Testis (tissue), 3 donors: ENCODE measurements around the gene NXPH2. TPM values are rescaled to one million over a fixed set of nuclear protein-coding genes. Genes with fewer than 3 reads are reported as not detected.

Experiments
- DNase-seq: peaks from one replicate; pipeline ENCODE4 v3.0.0-alpha.2; 2019
- H3K27ac ChIP-seq, 2 donors: fragments of 200-600 bp; sonication (generic); one replicate each; pipeline ENCODE4 v1.5.1; 2019
- H3K27me3 ChIP-seq: fragments of 200-600 bp; sonication (generic); one replicate; pipeline ENCODE4 v1.5.1; 2019
- H3K36me3 ChIP-seq: fragments of 200-600 bp; sonication (generic); one replicate; pipeline ENCODE4 v1.5.1; 2017; ENCODE audit warnings: low read depth; ENCODE audit errors: missing control alignments
- H3K4me1 ChIP-seq: fragments of 200-600 bp; sonication (generic); one replicate; pipeline ENCODE4 v1.5.1; 2019
- H3K4me3 ChIP-seq, 2 donors: fragments of 200-600 bp; sonication (generic); one replicate each; pipeline ENCODE4 v1.5.1; 2017 to 2019
- H3K9me3 ChIP-seq: fragments of 200-600 bp; sonication (generic); one replicate; pipeline ENCODE4 v1.5.1; 2017
- POLR2A ChIP-seq: fragments of 450-650 bp; IDR thresholded peaks from one replicate; pipeline ENCODE4 v1.6.1; 2017; ENCODE audit warnings: antibody characterized with exemption, mild to moderate bottlenecking, moderate library complexity
- WGBS, 2 donors: methylation state at CpG; one replicate each; pipeline ENCODE4 v1.1.5; 2018; 5-methylcytosine and 5-hydroxymethylcytosine counted together
- intact Hi-C: fragments of 100-400 bp; cut with DNase I; formaldehyde crosslinking; loops from one replicate; pipeline ENCODE4 v1.15.1; 2023; ENCODE audit warnings: low total_unique reads
- polyA plus RNA-seq: library from polyadenylated mRNA; stranded (reverse); fragments of 350-450 nt; fragmentation: Illumina TruSeq; extraction: RNeasy Lipid Tissue Mini Kit (QIAGEN cat#74804); gene quantifications from one replicate; pipeline ENCODE4 v1.2.3, GENCODE V29; 2014; ENCODE audit warnings: low read depth, low replicate concordance; ENCODE audit not compliant: insufficient read depth
- total RNA-seq, 2 donors: library from RNA; depleted of rRNA; stranded (reverse); fragments of >200 nt; gene quantifications; one replicate each; pipeline ENCODE4 v1.2.3, GENCODE V29; 2016
- TF ChIP-seq, protein P1 (sequence below), 3 experiments: fragments of 450-650 bp in 2 of 3; fragments of 200-600 bp in 1 of 3; sonication (generic) in 1 of 3; IDR thresholded peaks; one replicate each; pipeline ENCODE4 v1.5.1; 2016 to 2019; ENCODE audit warnings: antibody characterized with exemption in 3 of 3, mild to moderate bottlenecking in 2 of 3, moderate library complexity in 1 of 3

The NXPH2 gene
- total and polyA plus RNA-seq, 3 donors from 2014 or later: 0.63 TPM; not detected in 2

DNA sequence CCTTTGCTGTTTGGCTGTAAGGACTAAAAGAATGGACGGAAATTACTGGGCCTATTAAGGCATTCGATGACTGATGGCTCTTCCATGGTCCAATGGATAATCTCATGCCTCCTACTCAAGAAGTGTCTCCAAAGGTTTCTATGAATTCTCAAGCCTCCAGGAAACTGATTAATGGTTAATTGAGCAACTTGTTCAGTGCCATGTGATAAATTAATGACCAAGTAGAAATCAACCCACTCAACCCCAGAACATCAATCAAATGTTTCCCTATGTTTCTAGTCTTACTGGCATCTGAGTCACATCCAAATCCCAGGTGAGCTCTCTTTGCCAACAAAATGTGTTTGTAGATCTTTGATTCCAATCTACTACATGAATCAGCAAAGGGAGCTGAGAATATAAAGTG, 103.6 kb downstream of the NXPH2 start:
- no peaks in the 10 kb centered on the region for H3K4me1 ChIP-seq
- H3K27me3 ChIP-seq: no peaks in the 10 kb centered on the region
- TF ChIP-seq, protein P1, sequence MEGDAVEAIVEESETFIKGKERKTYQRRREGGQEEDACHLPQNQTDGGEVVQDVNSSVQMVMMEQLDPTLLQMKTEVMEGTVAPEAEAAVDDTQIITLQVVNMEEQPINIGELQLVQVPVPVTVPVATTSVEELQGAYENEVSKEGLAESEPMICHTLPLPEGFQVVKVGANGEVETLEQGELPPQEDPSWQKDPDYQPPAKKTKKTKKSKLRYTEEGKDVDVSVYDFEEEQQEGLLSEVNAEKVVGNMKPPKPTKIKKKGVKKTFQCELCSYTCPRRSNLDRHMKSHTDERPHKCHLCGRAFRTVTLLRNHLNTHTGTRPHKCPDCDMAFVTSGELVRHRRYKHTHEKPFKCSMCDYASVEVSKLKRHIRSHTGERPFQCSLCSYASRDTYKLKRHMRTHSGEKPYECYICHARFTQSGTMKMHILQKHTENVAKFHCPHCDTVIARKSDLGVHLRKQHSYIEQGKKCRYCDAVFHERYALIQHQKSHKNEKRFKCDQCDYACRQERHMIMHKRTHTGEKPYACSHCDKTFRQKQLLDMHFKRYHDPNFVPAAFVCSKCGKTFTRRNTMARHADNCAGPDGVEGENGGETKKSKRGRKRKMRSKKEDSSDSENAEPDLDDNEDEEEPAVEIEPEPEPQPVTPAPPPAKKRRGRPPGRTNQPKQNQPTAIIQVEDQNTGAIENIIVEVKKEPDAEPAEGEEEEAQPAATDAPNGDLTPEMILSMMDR (IDR thresholded peaks at IDR 0.05): no peak
- TF ChIP-seq POLR2A: no peak
- no peak overlapping the region for H3K27ac ChIP-seq
- H3K4me3 ChIP-seq: no peak overlapping the region
- 80 to 83% methylated on average over 2 of the region's 2 CpGs for WGBS, 2 donors
- no peaks in the 10 kb centered on the region for H3K36me3 ChIP-seq
- H3K9me3 ChIP-seq: no peaks in the 10 kb centered on the region
- DNase-seq: no peak
- intact Hi-C loops: no loop called here

DNA sequence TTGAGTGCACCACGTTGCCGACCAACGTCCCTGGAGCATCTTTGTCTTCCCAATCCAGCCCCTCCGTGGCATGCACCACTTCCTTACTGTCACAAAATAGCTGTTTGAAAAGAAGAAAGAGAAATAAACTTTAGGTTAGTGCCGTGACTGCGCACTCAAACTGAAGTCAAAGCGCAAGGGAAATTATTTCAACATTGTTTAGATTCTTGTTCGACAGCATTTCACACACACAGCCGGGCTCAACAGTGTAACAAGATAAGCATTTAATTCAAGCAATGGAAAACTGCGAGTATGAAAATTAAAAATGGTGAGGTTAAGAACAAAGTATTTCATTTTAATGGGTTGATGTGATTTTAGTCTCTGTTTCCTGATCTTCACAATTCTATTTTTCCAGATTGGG, 108.6 kb downstream of the NXPH2 start:
- Histone ChIP-seq H3K4me3 (no peak overlapping the region), H3K9me3 (no peaks in the 10 kb centered on the region), H3K4me1 (no peaks in the 10 kb centered on the region), H3K27me3 (no peaks in the 10 kb centered on the region), H3K27ac (no peak overlapping the region), H3K36me3 (no peaks in the 10 kb centered on the region)
- WGBS, 2 donors: 62 to 63% methylated on average over 10 of the region's 10 CpGs
- no peak for DNase-seq
- intact Hi-C loops: no loop called here
- TF ChIP-seq, protein P1 (IDR thresholded peaks at IDR 0.05): no peak
- no peak for TF ChIP-seq POLR2A

DNA sequence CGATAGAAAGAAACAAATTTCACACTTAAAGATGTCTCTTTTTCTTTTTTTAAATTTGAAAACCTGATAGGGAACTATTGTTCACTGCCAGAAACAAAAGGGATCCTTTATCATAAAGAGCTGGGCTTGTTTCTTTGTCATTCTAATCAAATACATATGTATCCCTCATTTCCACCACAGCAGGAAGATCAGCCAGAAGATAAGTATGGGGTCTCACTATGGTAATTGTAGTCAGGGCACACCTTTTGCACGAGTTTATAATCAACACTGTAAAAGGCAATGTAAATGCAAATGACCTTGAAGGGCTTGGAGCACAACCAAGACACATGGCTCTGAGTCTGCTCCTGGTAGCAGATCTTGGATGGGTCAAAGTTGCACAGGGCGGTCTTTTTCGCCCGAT, 109.5 kb downstream of the NXPH2 start:
- WGBS, 2 donors: 59 to 60% methylated on average over 5 of the region's 5 CpGs

DNA sequence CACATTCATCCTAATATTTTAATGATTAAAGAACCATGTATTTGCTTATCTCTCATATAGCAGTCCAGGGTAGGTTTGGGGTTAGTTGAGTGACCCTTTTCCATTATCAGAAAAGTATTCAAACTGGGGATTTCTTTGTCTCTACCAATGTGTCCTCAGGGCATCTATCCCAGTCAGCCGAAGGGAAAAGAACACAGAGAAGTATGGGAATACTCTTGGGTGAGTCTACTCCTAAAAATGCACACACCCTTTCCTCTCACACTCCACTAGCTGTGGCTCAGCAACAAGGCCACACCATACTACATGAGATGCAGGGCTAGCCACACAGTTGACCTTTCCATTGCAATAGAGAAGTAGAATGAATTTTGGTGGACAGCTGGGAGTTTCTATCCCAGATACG, 114.3 kb downstream of the NXPH2 start:
- Histone ChIP-seq H3K9me3 (no peaks in the 10 kb centered on the region), H3K27me3 (no peaks in the 10 kb centered on the region), H3K36me3 (no peaks in the 10 kb centered on the region), H3K4me3 (no peak overlapping the region), H3K4me1 (no peaks in the 10 kb centered on the region), H3K27ac (no peak overlapping the region)
- 74 to 83% methylated on average over 2 of the region's 2 CpGs for WGBS, 2 donors
- no peak for DNase-seq
- TF ChIP-seq, protein P1 (IDR thresholded peaks at IDR 0.05): no peak
- TF ChIP-seq POLR2A: no peak
- intact Hi-C loops: no loop called here

More for the DNA sequence above, 109.5 kb downstream of the NXPH2 start:
- Histone ChIP-seq H3K4me3 (no peak overlapping the region), H3K4me1 (no peaks in the 10 kb centered on the region), H3K9me3 (no peaks in the 10 kb centered on the region), H3K36me3 (no peaks in the 10 kb centered on the region), H3K27ac (no peak overlapping the region), H3K27me3 (no peaks in the 10 kb centered on the region)
- DNase-seq: no peak
- intact Hi-C loops: no loop called here
- TF ChIP-seq, protein P1 (IDR thresholded peaks at IDR 0.05): no peak
- TF ChIP-seq POLR2A: no peak

DNA sequence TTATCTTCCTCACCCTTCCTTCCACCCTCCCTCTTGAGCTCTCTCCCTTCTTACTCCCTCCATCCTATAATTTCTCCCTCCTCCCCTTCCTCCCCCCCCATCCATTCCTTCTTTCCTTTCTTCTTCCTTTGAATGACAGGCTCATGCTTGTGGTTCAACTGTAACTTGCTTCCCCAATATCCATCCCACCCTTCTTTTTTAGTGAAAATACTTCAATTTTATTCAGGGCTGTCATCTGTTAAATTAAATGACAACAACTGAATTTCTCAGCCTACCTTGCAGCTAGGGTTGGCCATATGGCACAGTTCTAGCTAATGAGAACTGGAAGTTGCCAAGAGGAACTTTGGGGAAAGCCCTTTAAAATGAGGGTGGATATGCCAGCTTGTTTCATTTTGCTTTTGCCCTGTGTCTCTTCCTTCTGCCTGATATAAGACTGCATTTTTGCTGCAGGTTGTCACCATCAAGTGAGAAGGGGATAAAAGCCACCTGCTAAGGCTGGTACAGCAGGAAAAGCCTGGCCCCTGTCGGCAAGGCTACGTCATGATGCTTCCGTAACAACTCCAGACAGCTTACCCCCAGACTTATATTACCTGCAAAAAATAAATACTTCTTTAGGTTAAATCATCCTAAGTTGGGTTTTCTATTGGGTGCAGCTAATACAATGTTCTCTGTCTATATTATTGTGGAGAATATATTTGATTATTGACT, 121.8 kb downstream of the NXPH2 start:
- no peak overlapping the region for H3K27ac ChIP-seq
- H3K36me3 ChIP-seq: no peaks in the 10 kb centered on the region
- H3K4me1 ChIP-seq: no peaks in the 10 kb centered on the region
- no peak for DNase-seq
- 93 to 94% methylated on average over 3 of the region's 3 CpGs for WGBS, 2 donors
- H3K27me3 ChIP-seq: no peaks in the 10 kb centered on the region
- no peak overlapping the region for H3K4me3 ChIP-seq
- TF ChIP-seq POLR2A: no peak
- TF ChIP-seq, protein P1 (IDR thresholded peaks at IDR 0.05): no peak
- intact Hi-C loops: no loop called here
- no peaks in the 10 kb centered on the region for H3K9me3 ChIP-seq
